Measurements from ENCODE around the gene TCEAL5.

DNA sequence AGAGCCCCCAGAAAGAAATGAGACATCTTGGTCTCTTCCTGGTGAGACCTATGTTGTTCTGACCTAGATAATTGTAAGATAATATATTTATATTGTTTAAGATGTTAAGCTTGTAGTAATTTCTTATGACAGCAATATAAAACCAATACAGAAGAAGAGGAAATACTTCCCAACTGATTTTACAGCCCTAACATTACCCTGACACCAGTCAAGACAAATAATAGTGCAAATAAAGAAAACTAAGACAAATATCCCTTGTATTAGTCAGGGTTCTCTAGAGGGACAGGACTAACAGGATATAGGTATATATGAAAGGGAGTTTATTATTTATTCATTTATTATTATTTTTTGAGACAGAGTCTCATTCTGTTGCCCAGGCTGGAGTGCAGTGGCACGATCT is 40.3 kb downstream of the TCEAL5 start:
- TF ChIP-seq TARDBP (IDR thresholded peaks at IDR 0.05) (no peak), FOXK2 (IDR thresholded peaks at IDR 0.05) (no peak), BHLHE40 (IDR thresholded peaks at IDR 0.05; ENCODE audit: borderline replicate concordance) (no peak), SP1 (IDR thresholded peaks at IDR 0.05) (no peak), HDGF (IDR thresholded peaks at IDR 0.05; ENCODE audit: borderline replicate concordance) (no peak), ELF4 (IDR thresholded peaks at IDR 0.05) (no peak), CTBP1 (IDR thresholded peaks at IDR 0.05; ENCODE audit: borderline replicate concordance) (no peak), ARNT (IDR thresholded peaks at IDR 0.05) (no peak), FOXM1 (IDR thresholded peaks at IDR 0.05; ENCODE audit: borderline replicate concordance) (no peak), NFRKB (IDR thresholded peaks at IDR 0.05) (no peak), SUZ12 (IDR thresholded peaks at IDR 0.05) (no peak), L3MBTL2 (conservative IDR thresholded peaks at IDR 0.05) (no peak), FOXA1 (IDR thresholded peaks at IDR 0.05) (no peak)

Measured in HEK293T (cell line).